Large intestine (tissue), 12 donors: ENCODE results near the gene UBP1. TPM values are rescaled to one million over a fixed set of nuclear protein-coding genes. Genes with fewer than 3 reads are reported as not detected.
"Not testable (repeated sequence)": the region's sequence is repeated elsewhere in the genome, so short reads cannot be mapped to it uniquely, and the experiment has no call there.

Experiments
- DNase-seq, 2 donors: peaks; one replicate each; pipeline versions ENCODE4 v3.0.0 to v3.0.0-alpha.2; 2013
- H3K27ac ChIP-seq: one replicate; pipeline ENCODE4 v1.5.1; 2013; ENCODE audit warnings: low read length
- H3K27me3 ChIP-seq: 2 replicates; pipeline ENCODE4 v1.6.1; 2013; ENCODE audit warnings: low read length; ENCODE audit not compliant: control insufficient read depth, insufficient read depth
- H3K36me3 ChIP-seq: 2 replicates; pipeline ENCODE4 v1.6.1; 2013; ENCODE audit warnings: low read length; ENCODE audit not compliant: control insufficient read depth, insufficient read depth
- H3K4me1 ChIP-seq: one replicate; pipeline ENCODE4 v1.6.1; 2013; ENCODE audit warnings: low read length; ENCODE audit not compliant: control insufficient read depth, insufficient read depth
- H3K4me3 ChIP-seq: one replicate; pipeline ENCODE4 v1.5.1; 2013; ENCODE audit warnings: low read length
- H3K9me3 ChIP-seq: one replicate; pipeline ENCODE4 v1.6.1; 2013; ENCODE audit warnings: mild to moderate bottlenecking, low read depth, low read length, moderate library complexity; ENCODE audit not compliant: control insufficient read depth
- WGBS: methylation state at CpG from one replicate; pipeline ENCODE4 v1.1.5; 2013; ENCODE audit warnings: low lambda C conversion rate; ENCODE audit not compliant: insufficient coverage; 5-methylcytosine and 5-hydroxymethylcytosine counted together
- long read RNA-seq, 11 donors: transcript quantifications; one replicate each; lab custom pipeline, GENCODE V29; 2026
- polyA plus RNA-seq: library from polyadenylated mRNA; unstranded; fragments of 120-200 nt; gene quantifications from one replicate; pipeline ENCODE4 v1.2.1, GENCODE V29; 2013

Gene UBP1, protein sequence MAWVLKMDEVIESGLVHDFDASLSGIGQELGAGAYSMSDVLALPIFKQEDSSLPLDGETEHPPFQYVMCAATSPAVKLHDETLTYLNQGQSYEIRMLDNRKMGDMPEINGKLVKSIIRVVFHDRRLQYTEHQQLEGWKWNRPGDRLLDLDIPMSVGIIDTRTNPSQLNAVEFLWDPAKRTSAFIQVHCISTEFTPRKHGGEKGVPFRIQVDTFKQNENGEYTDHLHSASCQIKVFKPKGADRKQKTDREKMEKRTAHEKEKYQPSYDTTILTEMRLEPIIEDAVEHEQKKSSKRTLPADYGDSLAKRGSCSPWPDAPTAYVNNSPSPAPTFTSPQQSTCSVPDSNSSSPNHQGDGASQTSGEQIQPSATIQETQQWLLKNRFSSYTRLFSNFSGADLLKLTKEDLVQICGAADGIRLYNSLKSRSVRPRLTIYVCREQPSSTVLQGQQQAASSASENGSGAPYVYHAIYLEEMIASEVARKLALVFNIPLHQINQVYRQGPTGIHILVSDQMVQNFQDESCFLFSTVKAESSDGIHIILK
- polyA plus RNA-seq, result 78.3 TPM
- long read RNA-seq, donor 1, full-length matches to known transcripts, result 2 of 2 reads
- long read RNA-seq, donor 1, partial matches to known transcripts, result 0 of 2 reads
- long read RNA-seq, donor 1, other reads (novel, unspliced or antisense), result 0 of 2 reads
- long read RNA-seq, donor 2, full-length matches to known transcripts, result 6 of 11 reads
- long read RNA-seq, donor 2, partial matches to known transcripts, result 5 of 11 reads
- long read RNA-seq, donor 2, other reads (novel, unspliced or antisense), result 0 of 11 reads
- long read RNA-seq, donor 3, result 0 reads
- long read RNA-seq, donor 4, result 0 reads
- long read RNA-seq, donor 5, partial matches to known transcripts, result 0 of 2 reads
- long read RNA-seq, donor 5, other reads (novel, unspliced or antisense), result 0 of 2 reads
- long read RNA-seq, donor 6, partial matches to known transcripts, result 0 of 2 reads
- long read RNA-seq, donor 6, other reads (novel, unspliced or antisense), result 0 of 2 reads
- long read RNA-seq, donor 7, result 0 reads
- long read RNA-seq, donor 8, full-length matches to known transcripts, result 7 of 33 reads
- long read RNA-seq, donor 8, partial matches to known transcripts, result 26 of 33 reads
- long read RNA-seq, donor 8, other reads (novel, unspliced or antisense), result 0 of 33 reads
- long read RNA-seq, donor 9, partial matches to known transcripts, result 5 of 6 reads
- long read RNA-seq, donor 9, other reads (novel, unspliced or antisense), result 0 of 6 reads
- long read RNA-seq, donor 10, full-length matches to known transcripts, result 5 of 5 reads
- long read RNA-seq, donor 10, partial matches to known transcripts, result 0 of 5 reads
- long read RNA-seq, donor 10, other reads (novel, unspliced or antisense), result 0 of 5 reads
- long read RNA-seq, donor 11, full-length matches to known transcripts, result 4 of 10 reads
- long read RNA-seq, donor 11, partial matches to known transcripts, result 6 of 10 reads
- long read RNA-seq, donor 11, other reads (novel, unspliced or antisense), result 0 of 10 reads

DNA sequence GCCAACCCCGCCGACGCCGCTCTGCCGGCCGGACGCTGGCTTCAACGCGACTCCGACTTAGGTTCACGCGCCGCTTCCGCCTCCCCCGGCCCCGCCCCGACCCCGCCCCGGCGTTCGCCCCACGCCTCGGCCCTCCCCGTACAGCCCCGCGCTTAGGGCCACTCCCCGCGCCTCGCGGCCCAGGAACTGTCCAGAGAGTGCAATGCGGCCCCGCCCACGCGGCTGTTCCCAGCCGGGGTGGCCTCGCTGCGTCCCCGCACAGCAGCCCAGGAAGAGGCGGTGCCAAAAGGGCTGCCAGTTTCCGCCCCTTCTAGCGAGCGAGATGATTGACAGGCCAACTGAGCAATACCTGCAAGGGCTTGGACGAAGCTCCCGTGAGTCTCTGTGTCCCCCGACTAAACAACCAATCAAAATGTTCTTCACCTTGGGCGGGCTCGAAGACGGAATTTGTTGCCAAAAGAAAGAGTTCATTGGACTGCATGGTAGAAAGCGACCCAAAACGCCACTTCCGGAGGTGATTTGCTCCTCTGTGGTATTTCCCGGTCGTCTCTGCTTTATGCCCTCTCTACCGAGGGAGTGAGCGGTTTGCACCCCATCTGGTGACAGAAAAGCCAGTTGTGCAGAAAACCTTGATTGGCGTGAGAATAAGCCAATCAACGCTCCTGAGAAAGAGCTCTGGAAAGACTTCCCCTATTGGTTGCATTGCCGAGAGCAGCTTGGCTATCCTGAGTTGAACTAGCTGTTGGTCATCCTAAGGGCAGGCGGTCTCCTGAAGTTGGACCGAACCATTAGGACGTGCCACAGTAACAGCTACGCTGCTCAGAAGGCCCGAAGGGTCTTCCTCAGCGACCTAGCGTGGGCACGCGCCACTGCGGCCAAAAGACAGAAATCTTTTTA is at the start of gene UBP1:
Gene UBP1, minus strand, starts transcription at position 78 of the 897 bp plus-strand sequence. CDS start 557 bp downstream, outside the sequence.
- Histone ChIP-seq H3K4me1 (peaks cover 18% of the 10 kb centered on the region), H3K27me3 (no peaks in the 10 kb centered on the region), H3K36me3 (no peaks in the 10 kb centered on the region), H3K9me3 (no peaks in the 10 kb centered on the region), H3K27ac (peak within 1 kb of the TSS; percentile 99), H3K4me3 (peak within 1 kb of the TSS; percentile 95)
- WGBS, result no CpG with 5 or more reads among the region's 68 CpGs
- DNase-seq, result peak; percentile 100

DNA sequence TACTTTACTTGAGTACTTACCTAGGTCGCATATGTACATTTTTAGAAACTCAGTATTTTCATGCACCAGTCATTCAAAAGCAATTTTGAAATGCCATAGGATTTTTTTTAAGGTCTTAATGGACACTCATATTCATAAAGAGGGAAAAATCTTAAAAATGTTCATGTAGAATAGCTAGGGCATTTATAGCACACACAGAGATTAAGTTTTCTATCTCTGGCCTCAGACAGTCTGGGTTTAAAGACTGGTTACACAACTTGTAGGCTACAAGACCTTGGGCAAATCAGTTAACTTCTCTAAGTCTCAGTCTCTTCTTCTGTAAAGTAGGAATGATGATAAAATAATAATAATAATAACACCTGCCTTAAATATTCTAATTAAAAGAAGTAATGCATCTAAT is 48.5 kb upstream of the UBP1 start:
- no CpG with 5 or more reads among the region's 1 CpG for WGBS
- Histone ChIP-seq H3K4me1 (no peaks in the 10 kb centered on the region), H3K9me3 (no peaks in the 10 kb centered on the region), H3K27me3 (no peaks in the 10 kb centered on the region), H3K27ac (no peak overlapping the region), H3K36me3 (no peaks in the 10 kb centered on the region), H3K4me3 (no peak overlapping the region)
- no peak for DNase-seq

DNA sequence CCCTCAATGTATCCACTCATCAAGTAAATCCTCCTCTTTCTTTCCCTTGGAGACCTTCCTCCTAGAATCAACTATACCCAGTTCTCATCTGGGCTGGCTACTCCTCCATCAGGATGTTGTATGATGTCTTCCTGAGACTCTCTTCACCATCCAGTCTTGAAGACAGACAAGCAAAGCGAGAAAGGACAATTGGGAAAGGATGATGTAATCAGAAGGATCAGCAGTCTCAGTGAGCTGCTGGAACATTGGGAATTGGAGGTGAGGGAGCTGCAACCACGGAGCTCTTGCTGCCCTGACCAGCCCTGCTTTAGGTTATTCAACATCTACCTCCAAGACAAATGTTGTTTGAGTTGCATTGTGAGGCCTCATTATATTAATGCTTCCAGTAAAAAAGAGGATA is 48.0 kb upstream of the UBP1 start:
- Histone ChIP-seq H3K27ac (no peak overlapping the region), H3K36me3 (no peaks in the 10 kb centered on the region), H3K4me3 (no peak overlapping the region), H3K27me3 (no peaks in the 10 kb centered on the region), H3K4me1 (no peaks in the 10 kb centered on the region), H3K9me3 (no peaks in the 10 kb centered on the region)
- no CpG with 5 or more reads among the region's 2 CpGs for WGBS
- DNase-seq, result no peak

DNA sequence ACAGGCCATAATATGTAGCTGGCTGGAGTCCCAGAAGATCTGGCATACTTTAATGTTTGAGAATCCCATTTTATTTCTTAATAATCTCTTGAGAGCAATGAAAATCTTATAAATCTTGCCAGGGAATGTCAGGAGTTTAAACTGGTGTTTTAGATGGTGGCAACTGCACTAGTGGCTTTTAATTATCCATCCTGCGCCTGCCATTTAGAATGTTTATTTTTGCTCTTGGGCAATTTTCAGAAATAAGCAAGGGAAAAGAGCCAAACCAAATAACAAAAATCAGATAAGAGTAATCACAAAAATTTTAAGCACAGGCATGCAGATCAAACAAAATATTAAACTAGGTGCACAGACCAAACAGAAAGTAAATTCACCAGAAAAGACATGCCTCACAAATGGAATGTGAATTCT is 41.9 kb upstream of the UBP1 start:
- no peak overlapping the region for H3K27ac ChIP-seq
- H3K4me1 ChIP-seq, result no peaks in the 10 kb centered on the region
- DNase-seq, result no peak
- H3K27me3 ChIP-seq, result no peaks in the 10 kb centered on the region
- H3K36me3 ChIP-seq, result no peaks in the 10 kb centered on the region
- no peak overlapping the region for H3K4me3 ChIP-seq
- no peaks in the 10 kb centered on the region for H3K9me3 ChIP-seq
- WGBS, result no CpG with 5 or more reads among the region's 1 CpG

DNA sequence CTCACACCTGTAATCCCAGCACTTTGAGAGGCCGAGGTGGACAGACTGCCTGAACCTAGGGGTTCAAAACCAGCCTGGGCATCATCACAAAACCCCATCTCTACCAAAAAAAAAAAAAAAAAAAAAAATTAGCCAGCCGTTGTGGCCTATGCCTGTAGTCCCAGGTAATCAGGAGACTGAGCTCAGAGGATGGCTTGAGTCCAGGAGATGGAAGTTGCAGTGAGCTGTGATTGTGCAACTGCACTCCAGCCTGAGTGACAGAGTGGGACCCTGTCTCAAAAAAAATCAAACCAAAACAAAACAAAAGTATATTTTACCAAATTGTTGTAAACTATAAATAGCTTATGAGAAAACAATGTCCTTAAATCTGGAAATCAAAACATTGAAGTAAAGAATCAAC is 34.7 kb upstream of the UBP1 start:
- no peaks in the 10 kb centered on the region for H3K9me3 ChIP-seq
- no peak overlapping the region for H3K27ac ChIP-seq
- H3K27me3 ChIP-seq, result no peaks in the 10 kb centered on the region
- H3K4me1 ChIP-seq, result no peaks in the 10 kb centered on the region
- no peaks in the 10 kb centered on the region for H3K36me3 ChIP-seq
- DNase-seq, result no peak
- no CpG with 5 or more reads among the region's 2 CpGs for WGBS
- no peak overlapping the region for H3K4me3 ChIP-seq

DNA sequence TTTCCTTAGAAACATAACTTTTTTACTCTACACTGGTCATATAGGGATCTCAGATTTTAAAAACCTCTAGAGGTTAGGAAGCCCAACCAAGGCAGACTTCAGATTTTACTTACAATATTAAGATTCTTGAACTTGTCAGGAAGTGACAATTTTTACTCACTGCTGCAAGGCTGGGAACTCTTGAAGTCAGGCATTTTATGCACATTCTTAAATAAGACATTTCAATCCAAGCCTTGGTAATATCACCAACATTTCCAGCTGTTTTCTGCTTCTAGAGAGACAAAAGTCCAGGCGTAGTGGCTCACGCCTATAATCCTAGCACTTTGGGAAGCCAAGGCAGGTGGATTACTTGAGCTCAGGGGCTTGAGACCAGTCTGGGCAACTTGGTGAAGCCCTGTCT is 33.6 kb upstream of the UBP1 start:
- H3K36me3 ChIP-seq, result no peaks in the 10 kb centered on the region

DNA sequence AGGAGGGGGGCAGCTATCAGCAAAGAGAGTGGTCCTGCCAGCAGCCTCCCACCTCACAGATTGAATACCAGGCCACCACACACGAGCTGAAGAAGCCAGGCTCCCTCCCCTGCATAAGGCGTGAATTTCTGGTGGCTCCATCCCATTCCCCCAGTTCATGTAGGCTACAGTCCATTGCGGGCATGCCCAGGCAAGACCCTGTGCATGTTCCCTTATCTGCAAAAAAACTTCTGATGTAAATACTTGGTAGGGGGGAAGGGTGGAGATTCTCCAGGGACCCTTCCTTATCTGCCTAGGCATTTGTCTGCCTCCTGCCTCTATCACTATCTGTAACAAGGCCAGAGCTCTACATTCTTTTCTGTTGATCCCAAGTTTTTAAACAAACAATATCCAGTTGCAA is 27.6 kb upstream of the UBP1 start:
- DNase-seq, result no peak
- Histone ChIP-seq H3K4me3 (no peak overlapping the region), H3K4me1 (no peaks in the 10 kb centered on the region), H3K9me3 (no peaks in the 10 kb centered on the region), H3K36me3 (no peaks in the 10 kb centered on the region), H3K27me3 (no peaks in the 10 kb centered on the region), H3K27ac (no peak overlapping the region)
- WGBS, result no CpG with 5 or more reads among the region's 3 CpGs

More for the DNA sequence above, 33.6 kb upstream of the UBP1 start:
- no peak overlapping the region for H3K27ac ChIP-seq
- no peak for DNase-seq
- H3K4me3 ChIP-seq, result no peak overlapping the region
- no peaks in the 10 kb centered on the region for H3K4me1 ChIP-seq
- H3K27me3 ChIP-seq, result no peaks in the 10 kb centered on the region
- WGBS, result no CpG with 5 or more reads among the region's 2 CpGs
- H3K9me3 ChIP-seq, result no peaks in the 10 kb centered on the region

DNA sequence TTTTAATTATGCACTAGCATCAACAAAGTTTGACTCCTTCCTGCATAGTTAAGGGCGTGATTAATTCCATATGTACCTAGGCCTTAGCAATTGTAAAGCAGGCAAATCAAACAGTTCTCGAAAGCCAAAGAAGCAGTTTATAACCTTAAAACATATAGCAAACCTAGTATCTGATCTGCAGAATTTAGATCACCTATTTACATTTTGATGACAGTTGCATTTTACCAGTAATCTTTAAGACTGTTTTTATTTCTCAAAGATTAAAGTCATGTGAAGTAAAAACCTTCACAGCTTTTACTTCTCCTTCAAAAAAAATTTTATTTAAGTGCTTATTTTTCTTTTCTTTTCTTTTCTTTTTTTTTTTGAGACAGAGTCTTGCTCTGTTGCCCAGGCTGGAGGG is 20.9 kb upstream of the UBP1 start:
- Histone ChIP-seq H3K27ac (no peak overlapping the region), H3K27me3 (no peaks in the 10 kb centered on the region), H3K4me1 (no peaks in the 10 kb centered on the region), H3K9me3 (no peaks in the 10 kb centered on the region), H3K36me3 (no peaks in the 10 kb centered on the region), H3K4me3 (no peak overlapping the region)
- no peak for DNase-seq
- WGBS, result 80% methylated on average over 2 of the region's 2 CpGs

DNA sequence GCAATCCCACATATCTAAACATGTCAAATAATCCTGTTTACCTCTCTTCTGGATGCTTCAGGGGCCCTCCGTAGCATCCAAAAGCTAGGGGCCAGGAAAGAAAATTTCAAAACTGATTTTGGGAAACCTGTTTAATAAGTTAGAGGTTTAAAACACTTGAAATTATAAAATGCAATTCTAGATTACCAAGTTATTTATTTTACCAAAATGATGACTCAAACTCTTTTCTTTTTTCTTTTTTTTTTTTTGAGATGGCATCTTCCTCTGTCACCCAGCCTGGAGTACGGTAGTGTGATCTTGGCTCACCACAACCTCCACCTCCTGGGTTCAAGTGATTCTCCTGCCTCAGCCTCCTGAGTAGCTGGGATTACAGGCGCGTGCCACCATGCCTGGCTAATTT is 19.4 kb upstream of the UBP1 start:
- not testable (repeated sequence) for H3K27me3 ChIP-seq, H3K36me3 ChIP-seq, H3K9me3 ChIP-seq, H3K4me3 ChIP-seq, DNase-seq, H3K4me1 ChIP-seq, H3K27ac ChIP-seq
- WGBS, result 100% methylated on average over 1 of the region's 4 CpGs
